Epithelial cell of proximal tubule (primary cell): ENCODE results near the gene EML1. TPM values are rescaled to one million over a fixed set of nuclear protein-coding genes. Genes with fewer than 3 reads are reported as not detected.

ENCODE experiments used
- DNase-seq: peaks from one replicate; pipeline ENCODE4 v3.0.0-alpha.2; 2011; ENCODE audit warnings: low read depth
- H3K4me3 ChIP-seq: 2 replicates; pipeline ENCODE4 v1.5.1; 2011; ENCODE audit warnings: low read depth, mild to moderate bottlenecking, low read length
- total RNA-seq: library from RNA; depleted of rRNA; stranded (reverse); fragments of >200 nt; gene quantifications from 2 replicates; pipeline ENCODE4 v1.2.3, GENCODE V29; 2015
- TF ChIP-seq, protein P1 (sequence below): conservative IDR thresholded peaks from 2 replicates; pipeline ENCODE4 v1.5.1; 2012; ENCODE audit warnings: low read depth, mild to moderate bottlenecking, low read length

Gene EML1
- total RNA-seq, 1 donor from 2014 or later: 25.1 TPM

DNA sequence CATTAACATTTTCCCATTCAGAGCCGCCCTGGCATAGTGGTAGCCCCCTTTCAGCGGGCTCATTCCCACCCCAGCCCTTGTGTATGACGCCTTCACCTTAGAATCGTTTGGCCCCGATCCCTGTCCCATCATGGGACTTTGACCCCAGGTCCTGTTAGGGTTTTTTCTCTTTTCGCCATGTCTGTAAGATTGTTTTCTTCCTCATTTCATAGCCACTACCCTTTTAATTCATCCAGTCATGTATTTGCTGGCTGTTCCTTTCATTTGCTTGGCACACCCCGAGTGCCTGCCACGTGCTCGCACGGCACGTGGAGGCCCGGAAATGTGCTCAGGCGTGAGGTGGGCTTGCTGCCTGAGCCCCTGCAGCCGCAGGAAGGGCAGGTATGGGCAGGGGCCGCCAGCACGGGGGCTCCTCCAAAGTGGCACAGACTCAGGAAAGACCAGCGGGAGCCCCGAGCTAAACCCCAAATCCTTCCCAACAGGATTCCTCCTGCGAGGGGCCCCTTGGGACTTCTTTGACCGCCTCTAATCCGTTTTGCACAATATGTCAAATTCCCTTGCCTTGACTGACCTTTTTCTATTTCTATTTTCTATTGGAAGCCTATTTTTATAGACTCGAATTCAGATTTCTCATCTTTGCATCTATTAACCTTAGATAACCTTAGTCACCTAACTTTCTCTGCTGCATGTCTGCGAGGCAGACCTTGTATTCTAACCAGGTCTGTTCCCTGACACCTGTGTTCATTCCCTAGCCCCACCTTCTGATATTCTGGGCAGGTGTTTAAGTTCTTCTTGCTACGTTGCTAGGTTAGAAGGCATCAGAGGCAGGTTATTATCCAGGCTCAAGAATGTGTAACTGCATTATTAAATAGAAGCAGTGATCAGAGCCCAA is 114.8 kb downstream of the EML1 start:
- no peak overlapping the region for H3K4me3 ChIP-seq
- TF ChIP-seq, protein P1, sequence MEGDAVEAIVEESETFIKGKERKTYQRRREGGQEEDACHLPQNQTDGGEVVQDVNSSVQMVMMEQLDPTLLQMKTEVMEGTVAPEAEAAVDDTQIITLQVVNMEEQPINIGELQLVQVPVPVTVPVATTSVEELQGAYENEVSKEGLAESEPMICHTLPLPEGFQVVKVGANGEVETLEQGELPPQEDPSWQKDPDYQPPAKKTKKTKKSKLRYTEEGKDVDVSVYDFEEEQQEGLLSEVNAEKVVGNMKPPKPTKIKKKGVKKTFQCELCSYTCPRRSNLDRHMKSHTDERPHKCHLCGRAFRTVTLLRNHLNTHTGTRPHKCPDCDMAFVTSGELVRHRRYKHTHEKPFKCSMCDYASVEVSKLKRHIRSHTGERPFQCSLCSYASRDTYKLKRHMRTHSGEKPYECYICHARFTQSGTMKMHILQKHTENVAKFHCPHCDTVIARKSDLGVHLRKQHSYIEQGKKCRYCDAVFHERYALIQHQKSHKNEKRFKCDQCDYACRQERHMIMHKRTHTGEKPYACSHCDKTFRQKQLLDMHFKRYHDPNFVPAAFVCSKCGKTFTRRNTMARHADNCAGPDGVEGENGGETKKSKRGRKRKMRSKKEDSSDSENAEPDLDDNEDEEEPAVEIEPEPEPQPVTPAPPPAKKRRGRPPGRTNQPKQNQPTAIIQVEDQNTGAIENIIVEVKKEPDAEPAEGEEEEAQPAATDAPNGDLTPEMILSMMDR: no peak
- DNase-seq: no peak

DNA sequence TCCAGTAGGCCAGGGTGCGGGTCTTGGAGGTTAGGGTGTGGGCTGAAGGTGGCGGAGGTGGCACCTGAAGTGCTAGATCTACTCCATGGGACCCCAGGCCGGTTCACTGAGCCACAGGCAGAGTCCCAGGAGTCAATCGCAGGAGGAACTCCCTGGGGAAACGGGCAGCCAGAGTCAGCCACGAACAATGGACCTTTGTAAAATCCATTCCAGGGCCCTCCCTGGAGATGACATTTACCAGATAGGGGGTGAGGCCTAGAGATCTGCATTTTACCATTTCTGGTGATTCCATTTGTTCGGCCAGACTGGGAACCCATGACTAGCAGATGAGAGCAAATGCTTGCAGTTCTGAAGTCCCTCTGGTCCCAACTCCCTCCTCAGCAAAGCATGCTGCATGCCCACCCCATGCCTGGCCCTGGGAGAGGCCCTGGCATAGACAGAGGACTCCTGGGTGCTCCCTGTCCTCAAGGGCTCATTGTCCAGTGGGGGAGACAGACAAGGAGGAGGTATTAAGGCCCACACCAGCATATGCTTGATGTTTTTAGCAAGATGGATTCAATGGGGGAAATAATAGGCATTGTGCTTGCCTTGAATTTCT is 115.5 kb downstream of the EML1 start:
- no peak for DNase-seq
- TF ChIP-seq, protein P1: no peak

DNA sequence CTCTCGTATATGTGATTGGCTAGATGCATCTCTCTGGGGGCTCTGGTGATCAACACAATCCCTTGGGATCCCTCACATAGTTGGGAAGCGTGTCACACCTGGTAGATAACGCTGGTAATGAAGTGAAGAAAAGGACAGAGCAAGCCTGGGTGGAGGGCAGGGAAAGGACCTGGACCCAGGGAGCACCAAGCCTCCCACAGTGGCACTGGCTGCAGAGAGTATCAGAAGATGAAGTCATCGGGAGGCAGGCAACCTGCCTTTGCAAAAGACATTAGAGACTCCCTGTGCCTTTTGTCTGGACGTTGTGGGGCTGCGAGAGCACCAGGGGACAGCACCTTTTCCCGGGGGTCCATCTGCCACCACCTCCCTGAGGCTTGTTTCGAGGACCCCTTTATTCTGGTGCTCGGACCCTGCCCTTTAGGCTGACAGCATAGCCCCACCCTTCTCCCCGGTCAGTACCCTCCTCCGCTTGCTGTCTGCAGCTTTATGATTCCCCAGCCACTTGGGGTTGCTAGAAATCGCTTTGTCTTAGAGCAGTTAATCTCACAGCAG is 116.4 kb downstream of the EML1 start:
- TF ChIP-seq, protein P1: no peak

More for the DNA sequence above, 115.5 kb downstream of the EML1 start:
- H3K4me3 ChIP-seq: no peak overlapping the region

DNA sequence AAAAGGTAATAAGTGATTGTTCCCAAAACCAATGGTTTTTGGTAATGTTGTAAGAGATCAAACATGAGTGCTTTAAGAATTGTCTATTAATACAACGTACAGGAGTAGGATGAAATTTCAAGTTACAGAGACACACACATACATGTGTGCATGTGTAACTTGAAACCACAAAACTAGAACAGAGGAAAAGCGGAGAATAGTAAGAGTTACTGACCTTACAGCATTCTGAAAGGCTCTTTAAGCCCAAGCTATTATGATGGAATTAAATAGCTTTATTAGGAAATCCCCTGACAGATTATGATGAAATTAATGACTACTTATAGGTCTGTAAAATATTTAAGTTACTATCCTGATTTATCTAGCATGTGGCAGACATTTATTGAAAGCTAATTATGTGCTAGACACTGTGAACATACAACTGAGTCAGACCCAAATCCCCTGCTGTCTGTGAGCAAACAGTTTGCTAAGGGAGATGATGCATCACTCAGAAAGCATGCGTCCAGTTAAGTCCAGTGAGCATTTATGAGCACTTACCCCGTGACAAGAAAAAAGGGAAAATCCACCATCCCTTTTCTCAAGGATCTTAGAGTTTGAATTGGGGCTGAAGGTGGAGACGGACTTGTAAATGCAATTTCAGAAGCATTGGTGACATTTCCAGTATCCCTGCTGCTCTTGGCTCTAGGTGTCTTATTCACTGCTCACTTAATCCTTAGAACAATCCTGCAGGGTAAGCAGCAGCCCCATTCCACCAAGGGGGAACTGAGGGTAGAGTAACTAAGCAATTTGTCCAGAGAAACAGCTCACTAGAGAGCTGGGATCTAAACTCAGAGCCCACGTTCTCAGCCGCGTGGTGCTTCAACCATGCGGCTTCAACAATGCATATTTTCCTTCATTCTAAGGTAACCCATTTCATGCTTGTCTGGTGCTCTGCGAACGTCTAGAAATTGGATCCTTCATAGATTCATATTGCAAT is 117.4 kb downstream of the EML1 start:
- TF ChIP-seq, protein P1: no peak
- DNase-seq: peak; percentile 63
- H3K4me3 ChIP-seq: no peak overlapping the region

More for the DNA sequence above, 116.4 kb downstream of the EML1 start:
- H3K4me3 ChIP-seq: no peak overlapping the region
- DNase-seq: no peak

DNA sequence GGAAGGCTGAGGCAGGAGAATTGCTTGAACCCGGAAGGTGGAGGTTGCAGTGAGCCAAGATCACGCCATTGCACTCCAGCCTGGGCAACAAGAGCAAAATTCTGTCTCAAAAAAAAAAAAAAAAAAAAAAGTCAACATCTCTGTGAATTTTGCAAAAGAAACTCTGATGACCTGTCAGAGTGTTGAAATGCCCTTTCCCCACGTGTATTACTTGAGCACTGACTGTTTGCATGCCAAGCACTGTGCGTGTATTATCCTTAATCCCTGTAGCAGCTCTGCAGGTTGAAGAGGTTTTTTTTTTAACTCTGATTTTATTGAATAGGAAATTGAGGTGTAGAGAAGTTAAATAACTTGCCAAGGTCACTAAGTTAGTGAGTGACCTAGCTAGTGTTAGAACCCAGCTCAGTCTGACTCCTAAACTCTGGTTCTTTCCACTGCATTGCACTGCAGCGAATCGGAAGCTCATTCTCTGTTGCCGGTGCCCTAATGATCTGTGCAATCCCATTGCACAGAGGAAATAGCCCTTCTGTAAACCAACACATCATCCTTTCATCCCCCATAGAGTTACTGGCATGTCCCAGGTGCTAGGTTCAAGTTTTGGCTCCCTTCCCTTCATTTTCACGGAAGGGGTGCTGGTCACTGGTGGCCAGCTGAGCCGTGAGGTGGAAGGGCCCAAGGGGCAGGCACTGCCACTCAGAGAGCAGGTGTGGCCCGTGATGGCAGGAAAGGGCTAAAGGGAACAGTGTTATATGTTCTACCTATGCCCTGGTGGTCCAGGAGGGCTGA is 122.3 kb downstream of the EML1 start:
- TF ChIP-seq, protein P1: no peak
- DNase-seq: no peak
- H3K4me3 ChIP-seq: no peak overlapping the region

DNA sequence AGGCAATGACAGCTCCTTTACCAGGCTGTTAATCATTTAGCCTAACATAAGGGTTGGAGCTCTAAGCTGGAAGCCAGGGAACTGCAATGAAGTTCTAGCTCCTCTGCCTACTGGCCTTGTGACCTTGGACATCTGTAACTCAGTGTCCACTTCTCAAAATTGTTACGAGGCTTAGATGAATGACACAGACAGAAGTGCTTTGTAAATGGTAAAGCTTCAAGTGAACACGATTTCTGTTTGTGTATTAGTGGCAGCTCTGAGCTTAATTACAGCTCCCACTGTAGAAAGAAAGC is 122.8 kb downstream of the EML1 start:
- H3K4me3 ChIP-seq: no peak overlapping the region
- no peak for DNase-seq
- TF ChIP-seq, protein P1: no peak
